Gastrocnemius medialis (tissue), 4 donors: ENCODE data around the gene CLEC6A.

Source experiments
- POLR2A ChIP-seq, 2 donors: fragments of 450-650 bp; IDR thresholded peaks; one replicate each; pipeline ENCODE4 v1.6.1; 2017; ENCODE audit warnings: antibody characterized with exemption in 2 of 2, mild to moderate bottlenecking in 2 of 2, moderate library complexity in 2 of 2
- TF ChIP-seq, protein P1 (sequence below), 5 experiments: fragments of 450-650 bp in 3 of 5; fragments of 200-600 bp in 2 of 5; sonication (generic) in 2 of 5; IDR thresholded peaks in 4 of 5; conservative IDR thresholded peaks in 1 of 5; 1 replicate in 4 of 5; 2 replicates in 1 of 5; pipeline ENCODE4 v1.5.1; 2016 to 2019; ENCODE audit warnings: antibody characterized with exemption in 5 of 5, mild to moderate bottlenecking in 3 of 5, moderate library complexity in 3 of 5

DNA sequence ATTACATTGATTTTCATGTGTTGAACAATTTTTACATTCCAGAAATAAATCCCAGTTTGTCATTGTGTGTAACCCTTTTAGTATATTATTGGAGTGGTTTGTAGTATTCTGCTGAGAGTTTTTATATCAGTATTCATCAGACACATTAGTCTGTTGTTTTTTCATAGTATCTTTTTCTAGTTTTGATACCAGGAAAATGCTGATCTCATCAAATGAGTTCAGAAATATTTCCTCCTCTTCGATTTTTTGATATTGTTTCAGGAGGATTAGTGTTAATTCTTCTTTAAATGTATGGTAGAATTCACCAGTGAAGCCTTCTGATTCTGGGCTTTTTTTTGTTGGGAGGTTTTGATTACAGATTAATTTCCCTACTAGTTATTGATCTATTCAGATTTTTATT lies 15.3 kb downstream of the CLEC6A start:
- TF ChIP-seq, protein P1, sequence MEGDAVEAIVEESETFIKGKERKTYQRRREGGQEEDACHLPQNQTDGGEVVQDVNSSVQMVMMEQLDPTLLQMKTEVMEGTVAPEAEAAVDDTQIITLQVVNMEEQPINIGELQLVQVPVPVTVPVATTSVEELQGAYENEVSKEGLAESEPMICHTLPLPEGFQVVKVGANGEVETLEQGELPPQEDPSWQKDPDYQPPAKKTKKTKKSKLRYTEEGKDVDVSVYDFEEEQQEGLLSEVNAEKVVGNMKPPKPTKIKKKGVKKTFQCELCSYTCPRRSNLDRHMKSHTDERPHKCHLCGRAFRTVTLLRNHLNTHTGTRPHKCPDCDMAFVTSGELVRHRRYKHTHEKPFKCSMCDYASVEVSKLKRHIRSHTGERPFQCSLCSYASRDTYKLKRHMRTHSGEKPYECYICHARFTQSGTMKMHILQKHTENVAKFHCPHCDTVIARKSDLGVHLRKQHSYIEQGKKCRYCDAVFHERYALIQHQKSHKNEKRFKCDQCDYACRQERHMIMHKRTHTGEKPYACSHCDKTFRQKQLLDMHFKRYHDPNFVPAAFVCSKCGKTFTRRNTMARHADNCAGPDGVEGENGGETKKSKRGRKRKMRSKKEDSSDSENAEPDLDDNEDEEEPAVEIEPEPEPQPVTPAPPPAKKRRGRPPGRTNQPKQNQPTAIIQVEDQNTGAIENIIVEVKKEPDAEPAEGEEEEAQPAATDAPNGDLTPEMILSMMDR (IDR thresholded peaks at IDR 0.05 in 4 of 5, conservative IDR thresholded peaks at IDR 0.05 in 1 of 5) = no peak
- TF ChIP-seq POLR2A (IDR thresholded peaks at IDR 0.05) = no peak
